Lower leg skin (tissue), 3 donors: ENCODE data around the gene RLN3.

Source experiments
- POLR2A ChIP-seq, 2 donors: fragments of 450-650 bp; IDR thresholded peaks; one replicate each; pipeline ENCODE4 v1.6.1; 2016 to 2017; ENCODE audit warnings: antibody characterized with exemption in 2 of 2, mild to moderate bottlenecking in 1 of 2, moderate library complexity in 1 of 2
- TF ChIP-seq, protein P1 (sequence below), 3 donors: fragments of 450-650 bp; IDR thresholded peaks; one replicate each; pipeline ENCODE4 v1.5.1; 2016; ENCODE audit warnings: antibody characterized with exemption in 3 of 3, mild to moderate bottlenecking in 3 of 3, moderate library complexity in 2 of 3

DNA sequence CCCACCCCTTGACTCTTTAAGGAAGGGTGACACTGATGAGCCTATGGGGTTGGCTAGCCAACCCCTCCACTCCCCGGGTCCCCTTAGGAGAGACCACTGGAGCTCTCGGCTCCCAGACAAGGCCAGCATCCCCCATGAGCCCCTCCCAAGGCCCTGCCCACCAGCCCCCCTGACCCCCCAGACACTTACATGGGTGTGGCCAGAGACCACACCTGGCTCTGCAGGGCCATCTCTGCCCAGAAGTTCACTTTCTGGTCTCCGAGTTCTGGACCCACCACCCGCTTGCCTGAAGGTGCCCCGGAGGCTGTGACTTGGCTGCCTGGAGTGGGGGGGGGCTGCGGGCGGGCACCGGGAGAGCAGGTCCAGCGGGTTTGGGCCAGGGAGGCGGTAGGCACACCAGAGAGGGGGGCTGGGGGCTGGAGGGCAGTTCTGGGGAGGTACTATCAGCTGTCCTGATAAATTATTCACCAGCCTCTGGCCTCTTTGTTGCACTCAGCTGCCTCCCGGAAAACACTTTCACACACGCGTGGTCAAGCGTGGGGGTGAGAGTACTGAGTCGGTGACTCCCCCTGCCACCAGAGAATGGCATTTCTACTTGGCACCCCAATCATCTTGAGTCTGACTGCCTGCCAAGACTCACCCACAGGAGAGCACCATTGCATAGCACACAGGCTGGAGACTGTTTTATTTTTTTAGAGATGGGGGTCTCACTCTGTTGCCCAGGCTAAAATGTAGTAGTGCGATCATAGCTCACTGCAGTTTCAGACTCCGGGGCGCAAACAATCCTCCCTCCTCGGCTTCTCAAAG lies 34.0 kb downstream of the RLN3 start, which contains the start of gene PALM3:
- TF ChIP-seq POLR2A (IDR thresholded peaks at IDR 0.05), result no peak
- TF ChIP-seq, protein P1, sequence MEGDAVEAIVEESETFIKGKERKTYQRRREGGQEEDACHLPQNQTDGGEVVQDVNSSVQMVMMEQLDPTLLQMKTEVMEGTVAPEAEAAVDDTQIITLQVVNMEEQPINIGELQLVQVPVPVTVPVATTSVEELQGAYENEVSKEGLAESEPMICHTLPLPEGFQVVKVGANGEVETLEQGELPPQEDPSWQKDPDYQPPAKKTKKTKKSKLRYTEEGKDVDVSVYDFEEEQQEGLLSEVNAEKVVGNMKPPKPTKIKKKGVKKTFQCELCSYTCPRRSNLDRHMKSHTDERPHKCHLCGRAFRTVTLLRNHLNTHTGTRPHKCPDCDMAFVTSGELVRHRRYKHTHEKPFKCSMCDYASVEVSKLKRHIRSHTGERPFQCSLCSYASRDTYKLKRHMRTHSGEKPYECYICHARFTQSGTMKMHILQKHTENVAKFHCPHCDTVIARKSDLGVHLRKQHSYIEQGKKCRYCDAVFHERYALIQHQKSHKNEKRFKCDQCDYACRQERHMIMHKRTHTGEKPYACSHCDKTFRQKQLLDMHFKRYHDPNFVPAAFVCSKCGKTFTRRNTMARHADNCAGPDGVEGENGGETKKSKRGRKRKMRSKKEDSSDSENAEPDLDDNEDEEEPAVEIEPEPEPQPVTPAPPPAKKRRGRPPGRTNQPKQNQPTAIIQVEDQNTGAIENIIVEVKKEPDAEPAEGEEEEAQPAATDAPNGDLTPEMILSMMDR (IDR thresholded peaks at IDR 0.05), result no peak
